IPS-18c (cell line): ENCODE measurements around the gene JAG2.

Experiments used
- H3K4me3 ChIP-seq: 2 replicates; pipeline ENCODE4 v1.7.0; 2013; ENCODE audit warnings: low read depth, mild to moderate bottlenecking, low read length, moderate library complexity; ENCODE audit not compliant: insufficient read depth
- H3K9me3 ChIP-seq: one replicate; pipeline ENCODE4 v1.6.1; 2013; ENCODE audit warnings: mild to moderate bottlenecking, low read length, moderate library complexity; ENCODE audit not compliant: control insufficient read depth, insufficient read depth

The JAG2 gene

GRCh38 chr14:105150026-105150367, 18.6 kb downstream of the JAG2 start:
- H3K9me3 ChIP-seq: no peaks in the 10 kb centered on the region
- H3K4me3 ChIP-seq: no peak overlapping the region

GRCh38 chr14:105149146-105149781, 19.3 kb downstream of the JAG2 start:
- no peaks in the 10 kb centered on the region for H3K9me3 ChIP-seq
- H3K4me3 ChIP-seq: no peak overlapping the region

DNA sequence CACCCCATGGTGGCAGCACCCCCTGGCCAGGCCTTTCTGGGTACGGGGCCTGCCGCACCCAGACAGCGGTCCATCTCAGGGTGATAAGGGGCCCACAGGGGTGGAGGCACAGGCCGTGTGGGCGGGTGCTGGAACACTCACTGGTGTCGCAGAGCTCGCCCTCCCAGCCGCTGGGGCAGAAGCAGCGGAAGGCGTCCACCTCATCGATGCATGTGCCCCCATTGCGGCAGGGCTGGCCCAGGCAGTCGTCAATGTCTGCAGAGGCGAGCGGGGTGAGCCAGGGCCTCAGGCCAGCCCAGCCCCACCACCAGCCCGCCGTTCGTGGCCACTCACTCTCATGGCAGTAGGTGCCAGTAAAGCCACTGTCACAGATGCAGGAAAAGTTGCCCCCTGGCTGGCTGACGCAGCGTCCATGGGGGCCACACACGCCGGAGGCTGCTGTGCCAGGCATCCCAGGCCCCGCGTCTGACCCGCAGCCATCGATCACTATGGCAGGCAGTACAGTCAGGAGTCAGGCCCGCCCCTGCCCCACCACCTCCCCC, 19.9 kb downstream of the JAG2 start:
- Histone ChIP-seq H3K9me3 (no peaks in the 10 kb centered on the region), H3K4me3 (no peak overlapping the region)

DNA sequence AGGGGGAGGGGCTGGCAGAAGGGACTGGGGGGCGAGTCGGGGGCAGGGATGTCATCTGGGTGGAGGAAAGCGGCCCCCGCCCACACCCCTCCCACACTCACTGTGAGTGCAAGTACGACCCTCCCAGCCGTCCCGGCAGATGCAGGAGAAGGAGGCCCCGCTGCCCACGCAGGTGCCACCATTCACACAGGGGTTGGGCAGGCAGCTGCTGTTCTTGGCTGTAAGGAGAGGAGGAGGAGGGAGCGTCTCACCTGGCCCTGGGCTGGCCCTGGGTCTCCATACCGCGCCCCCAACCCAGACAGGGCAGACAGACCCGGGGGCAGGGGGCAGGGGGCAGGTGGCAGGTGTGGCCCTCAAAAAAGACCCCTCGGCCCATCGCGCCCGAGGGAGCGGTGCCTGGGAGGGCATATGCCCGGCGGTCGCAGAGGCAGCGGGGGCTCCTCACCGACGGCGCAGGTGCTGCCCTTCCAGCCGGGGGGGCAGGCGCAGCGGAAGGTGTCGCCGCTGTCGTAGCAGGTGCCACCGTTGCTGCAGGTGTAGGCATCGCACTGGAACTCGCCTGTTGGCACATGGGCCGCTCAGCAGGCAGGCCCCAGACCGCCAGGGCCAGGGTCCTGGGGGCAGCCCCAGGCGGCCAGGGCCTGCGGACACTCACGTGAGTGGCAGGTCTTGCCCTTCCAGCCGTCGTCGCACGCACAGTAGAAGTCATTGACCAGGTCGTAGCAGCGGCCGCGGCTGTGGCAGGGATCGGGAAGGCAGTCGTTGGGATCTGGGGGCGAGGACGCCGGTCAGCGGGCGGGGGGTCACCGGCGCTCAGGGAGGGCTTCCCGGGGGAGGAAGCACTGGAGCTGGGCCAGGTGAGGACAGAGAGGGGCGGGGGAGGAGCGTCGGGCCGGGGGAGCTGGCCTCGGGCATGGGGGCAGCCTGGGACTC, 20.6 kb downstream of the JAG2 start:
- Histone ChIP-seq H3K4me3 (no peak overlapping the region), H3K9me3 (no peaks in the 10 kb centered on the region)

DNA sequence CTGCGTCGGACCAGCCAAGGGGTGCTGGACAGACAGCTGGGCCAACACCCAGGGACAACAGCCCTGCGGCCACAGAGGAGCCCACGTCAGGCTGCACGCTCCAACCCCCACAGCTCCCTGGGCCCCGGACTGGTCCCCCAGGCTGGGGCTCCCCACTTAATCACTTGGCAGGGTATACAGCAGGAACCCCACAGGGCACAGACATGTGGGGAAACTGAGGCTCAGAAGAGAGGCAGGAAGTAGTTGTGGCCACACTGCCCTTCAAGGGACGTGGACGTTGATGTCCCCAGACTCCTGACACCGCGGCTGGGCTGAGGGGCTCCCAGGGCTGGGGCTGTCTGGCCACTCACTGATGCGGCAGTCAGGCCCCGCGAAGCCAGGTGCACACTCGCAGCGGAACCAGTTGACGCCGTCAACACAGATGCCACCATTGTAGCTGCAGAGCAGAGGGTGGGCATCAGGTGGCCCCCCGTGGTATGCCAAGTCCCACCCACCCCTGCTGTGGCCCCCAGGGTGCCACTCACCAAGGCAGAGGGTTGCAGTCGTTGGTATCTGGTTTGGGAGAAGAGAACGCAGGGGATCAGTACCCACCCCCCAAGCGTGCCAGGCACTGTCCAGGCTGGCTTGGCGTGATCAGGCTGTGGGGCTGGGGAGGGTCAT, 21.5 kb downstream of the JAG2 start:
- no peaks in the 10 kb centered on the region for H3K9me3 ChIP-seq
- H3K4me3 ChIP-seq: no peak overlapping the region

- Histone ChIP-seq H3K4me3 (no peak overlapping the region), H3K9me3 (peaks cover 3% of the 10 kb centered on the region)
Measured at GRCh38 chr14:105146181-105146975, 22.2 kb downstream of the JAG2 start.

- Histone ChIP-seq H3K4me3 (no peak overlapping the region), H3K9me3 (peaks cover 3% of the 10 kb centered on the region)
Measured at GRCh38 chr14:105145381-105146180, 23.0 kb downstream of the JAG2 start.

- H3K4me3 ChIP-seq: no peak overlapping the region
Measured at GRCh38 chr14:105144666-105145380, 23.8 kb downstream of the JAG2 start.

GRCh38 chr14:105144026-105144665, 24.4 kb downstream of the JAG2 start:
- H3K9me3 ChIP-seq: peaks cover 10% of the 10 kb centered on the region
- H3K4me3 ChIP-seq: no peak overlapping the region

More at GRCh38 chr14:105144666-105145380, 23.8 kb downstream of the JAG2 start:
- peaks cover 6% of the 10 kb centered on the region for H3K9me3 ChIP-seq

- H3K4me3 ChIP-seq: no peak overlapping the region
- H3K9me3 ChIP-seq: peaks cover 10% of the 10 kb centered on the region
Measured at GRCh38 chr14:105143451-105144025, 25.0 kb downstream of the JAG2 start.

GRCh38 chr14:105142651-105143450, 25.7 kb downstream of the JAG2 start:
- no peak overlapping the region for H3K4me3 ChIP-seq
- H3K9me3 ChIP-seq: peaks cover 10% of the 10 kb centered on the region

GRCh38 chr14:105141486-105142281, 26.9 kb downstream of the JAG2 start:
- H3K9me3 ChIP-seq: peaks cover 10% of the 10 kb centered on the region
- H3K4me3 ChIP-seq: no peak overlapping the region

GRCh38 chr14:105141026-105141425, 27.6 kb downstream of the JAG2 start:
- Histone ChIP-seq H3K9me3 (peaks cover 10% of the 10 kb centered on the region), H3K4me3 (no peak overlapping the region)

GRCh38 chr14:105140581-105140980, 28.0 kb downstream of the JAG2 start:
- Histone ChIP-seq H3K4me3 (no peak overlapping the region), H3K9me3 (peaks cover 10% of the 10 kb centered on the region)
